ENCODE results near the gene SMOC1.

Gene SMOC1

GRCh38 chr14:69921052-69921451 is 41.8 kb downstream of the SMOC1 start:
- TF ChIP-seq MYC (IDR thresholded peaks at IDR 0.05; ENCODE audit: low read depth, low read length), result no peak
- H3K4me3 ChIP-seq (ENCODE audit: low read depth, low read length), result no peak overlapping the region
- peak; percentile 14 for DNase-seq (ENCODE audit: low read depth)

DNA sequence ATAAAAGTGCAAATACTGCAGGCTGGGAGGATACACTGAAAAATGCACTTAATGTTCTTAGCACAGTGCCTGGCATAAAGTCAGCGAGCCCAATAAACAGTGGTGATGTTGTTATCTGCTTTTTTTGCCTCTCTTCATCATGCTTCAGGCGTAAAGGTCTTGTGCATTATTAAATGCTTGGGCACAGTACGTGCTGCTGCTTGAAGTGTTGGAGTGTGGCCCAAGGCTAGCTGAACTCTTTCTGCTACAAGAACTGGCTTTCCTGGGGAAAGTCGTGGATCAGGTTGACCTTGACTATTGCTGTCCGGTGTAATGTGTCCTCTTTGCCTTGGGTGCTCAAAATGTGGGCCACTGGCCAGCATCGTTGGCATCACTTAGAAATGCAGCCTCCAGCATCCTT is 43.0 kb downstream of the SMOC1 start:
- H3K4me3 ChIP-seq (ENCODE audit: low read depth, low read length), result no peak overlapping the region
- no peak for TF ChIP-seq MYC (IDR thresholded peaks at IDR 0.05; ENCODE audit: low read depth, low read length)
- no peak for TF ChIP-seq POLR2A (IDR thresholded peaks at IDR 0.05; ENCODE audit: extremely low read depth, insufficient read length)
- TF ChIP-seq, protein P1, sequence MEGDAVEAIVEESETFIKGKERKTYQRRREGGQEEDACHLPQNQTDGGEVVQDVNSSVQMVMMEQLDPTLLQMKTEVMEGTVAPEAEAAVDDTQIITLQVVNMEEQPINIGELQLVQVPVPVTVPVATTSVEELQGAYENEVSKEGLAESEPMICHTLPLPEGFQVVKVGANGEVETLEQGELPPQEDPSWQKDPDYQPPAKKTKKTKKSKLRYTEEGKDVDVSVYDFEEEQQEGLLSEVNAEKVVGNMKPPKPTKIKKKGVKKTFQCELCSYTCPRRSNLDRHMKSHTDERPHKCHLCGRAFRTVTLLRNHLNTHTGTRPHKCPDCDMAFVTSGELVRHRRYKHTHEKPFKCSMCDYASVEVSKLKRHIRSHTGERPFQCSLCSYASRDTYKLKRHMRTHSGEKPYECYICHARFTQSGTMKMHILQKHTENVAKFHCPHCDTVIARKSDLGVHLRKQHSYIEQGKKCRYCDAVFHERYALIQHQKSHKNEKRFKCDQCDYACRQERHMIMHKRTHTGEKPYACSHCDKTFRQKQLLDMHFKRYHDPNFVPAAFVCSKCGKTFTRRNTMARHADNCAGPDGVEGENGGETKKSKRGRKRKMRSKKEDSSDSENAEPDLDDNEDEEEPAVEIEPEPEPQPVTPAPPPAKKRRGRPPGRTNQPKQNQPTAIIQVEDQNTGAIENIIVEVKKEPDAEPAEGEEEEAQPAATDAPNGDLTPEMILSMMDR (IDR thresholded peaks at IDR 0.05; ENCODE audit: low read depth, low read length), result no peak
- TF ChIP-seq, protein P2, sequence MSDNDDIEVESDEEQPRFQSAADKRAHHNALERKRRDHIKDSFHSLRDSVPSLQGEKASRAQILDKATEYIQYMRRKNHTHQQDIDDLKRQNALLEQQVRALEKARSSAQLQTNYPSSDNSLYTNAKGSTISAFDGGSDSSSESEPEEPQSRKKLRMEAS (IDR thresholded peaks at IDR 0.05; ENCODE audit: low read depth, low read length), result no peak
- no peak for DNase-seq (ENCODE audit: low read depth)

GRCh38 chr14:69924201-69924600 is 45.0 kb downstream of the SMOC1 start:
- TF ChIP-seq, protein P1 (IDR thresholded peaks at IDR 0.05; ENCODE audit: low read depth, low read length), result no peak
- TF ChIP-seq, protein P2 (IDR thresholded peaks at IDR 0.05; ENCODE audit: low read depth, low read length), result no peak
- no peak overlapping the region for H3K4me3 ChIP-seq (ENCODE audit: low read depth, low read length)
- DNase-seq (ENCODE audit: low read depth), result no peak

- no peak overlapping the region for H3K4me3 ChIP-seq (ENCODE audit: low read depth, low read length)
- no peak for DNase-seq (ENCODE audit: low read depth)
- TF ChIP-seq, protein P1 (IDR thresholded peaks at IDR 0.05; ENCODE audit: low read depth, low read length), result no peak
- TF ChIP-seq POLR2A (IDR thresholded peaks at IDR 0.05; ENCODE audit: extremely low read depth, insufficient read length) (no peak), MYC (IDR thresholded peaks at IDR 0.05; ENCODE audit: low read depth, low read length) (no peak)
- TF ChIP-seq, protein P2 (IDR thresholded peaks at IDR 0.05; ENCODE audit: low read depth, low read length), result no peak
Measured at GRCh38 chr14:69928111-69928523, 48.9 kb downstream of the SMOC1 start.

GRCh38 chr14:69930780-69931379 is 51.7 kb downstream of the SMOC1 start:
- no peak for DNase-seq (ENCODE audit: low read depth)
- TF ChIP-seq, protein P1 (IDR thresholded peaks at IDR 0.05; ENCODE audit: low read depth, low read length), result no peak
- no peak for TF ChIP-seq MYC (IDR thresholded peaks at IDR 0.05; ENCODE audit: low read depth, low read length)
- TF ChIP-seq POLR2A (IDR thresholded peaks at IDR 0.05; ENCODE audit: extremely low read depth, insufficient read length), result no peak
- TF ChIP-seq, protein P2 (IDR thresholded peaks at IDR 0.05; ENCODE audit: low read depth, low read length), result no peak
- no peak overlapping the region for H3K4me3 ChIP-seq (ENCODE audit: low read depth, low read length)

DNA sequence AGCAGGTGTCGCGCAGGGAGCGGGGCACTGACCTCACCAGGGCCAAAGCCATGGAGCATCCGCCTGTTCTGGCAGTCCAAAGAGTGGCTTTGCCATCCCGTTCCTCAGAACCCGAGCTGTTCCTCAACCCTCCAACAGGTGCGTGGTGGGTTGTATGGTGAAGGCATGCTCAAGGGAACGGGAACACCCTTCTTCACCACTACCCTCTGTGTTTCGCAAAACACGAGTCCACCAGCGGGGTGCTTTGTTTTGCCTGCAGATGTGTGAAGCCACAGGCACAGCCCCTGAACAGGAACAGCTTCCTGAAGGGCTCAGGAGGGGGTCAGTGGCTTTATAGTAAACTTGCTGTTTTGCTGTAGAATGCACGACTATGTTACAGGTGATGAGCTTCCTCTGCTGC is 52.7 kb downstream of the SMOC1 start:
- no peak overlapping the region for H3K4me3 ChIP-seq (ENCODE audit: low read depth, low read length)
- TF ChIP-seq MYC (IDR thresholded peaks at IDR 0.05; ENCODE audit: low read depth, low read length) (no peak), POLR2A (IDR thresholded peaks at IDR 0.05; ENCODE audit: extremely low read depth, insufficient read length) (no peak)
- TF ChIP-seq, protein P1 (IDR thresholded peaks at IDR 0.05; ENCODE audit: low read depth, low read length), result no peak
- no peak for DNase-seq (ENCODE audit: low read depth)
